HepG2 (cell line): ENCODE data around the gene SORBS2. TPM values are rescaled to one million over a fixed set of nuclear protein-coding genes. Genes with fewer than 3 reads are reported as not detected.

ENCODE experiments used
- ATAC-seq: fragments of 200-7000 bp; cut with Tn5 transposase; 3 replicates; pipeline ENCODE4 v1.9.1; 2020; ENCODE audit warnings: mild to moderate bottlenecking, moderate library complexity
- BruUV-seq: library from RNA; stranded (reverse); fragments of 400-500 nt; replicated peaks from 2 replicates; lab custom pipeline; 2021; lab: Mats Ljungman, UMichigan
- CTCF ChIA-PET: fragments of 300-600 bp; formaldehyde crosslinking; extraction: SDS; loops from one replicate; lab custom pipeline; 2021; ENCODE audit warnings: low total read pairs, inconsistent platforms, low intra/inter-chr PET ratio; lab: Yijun Ruan, JAX
- POLR2A ChIA-PET: fragments of 350-600 bp; sonication (Branson Sonifier 250); formaldehyde crosslinking; loops from one replicate; lab custom pipeline; 2020; ENCODE audit warnings: antibody characterized with exemption, inconsistent platforms; lab: Yijun Ruan, JAX
- DNase-seq: peaks from one replicate; pipeline ENCODE4 v3.0.0-alpha.2; 2015; ENCODE audit warnings: low spot score
- FAIRE-seq: peaks from 3 replicates; lab custom pipeline; 2011; peaks lifted over from hg19 to GRCh38; lab: Jason Lieb, UNC
- H2AFZ ChIP-seq: one replicate; pipeline ENCODE4 v1.6.1; 2011; ENCODE audit warnings: low read length, inconsistent platforms
- H3K27ac ChIP-seq: fragments of 300-600 bp; 3 replicates; pipeline ENCODE4 v1.8.0; 2011; ENCODE audit warnings: mixed run types, mild to moderate bottlenecking, mixed read lengths, low read length, inconsistent platforms; ENCODE audit not compliant: insufficient read depth; ENCODE audit errors: extremely low read length
- H3K27me3 ChIP-seq, 2 experiments: fragments of 200-600 bp in 1 of 2; 2 replicates in 1 of 2; 3 replicates in 1 of 2; pipeline versions ENCODE4 v1.6.0 to v1.8.0; 2011; ENCODE audit warnings: low read length in 2 of 2, mild to moderate bottlenecking in 2 of 2, moderate library complexity in 2 of 2, inconsistent platforms in 1 of 2; ENCODE audit not compliant: insufficient read depth in 2 of 2, control insufficient read depth in 1 of 2
- H3K36me3 ChIP-seq, 2 experiments: fragments of 200-600 bp in 1 of 2; replicated peaks in 1 of 2; 2 replicates in 1 of 2; 3 replicates in 1 of 2; pipeline versions ENCODE4 v1.5.1 to v1.8.0; 2011; ENCODE audit warnings: low read length in 2 of 2, inconsistent platforms in 1 of 2; ENCODE audit not compliant: insufficient read depth in 2 of 2, control insufficient read depth in 1 of 2
- H3K4me1 ChIP-seq: 2 replicates; pipeline ENCODE4 v1.5.1; 2012; ENCODE audit warnings: low read length, inconsistent platforms; ENCODE audit not compliant: insufficient read depth
- H3K4me2 ChIP-seq: 2 replicates; pipeline ENCODE4 v1.6.0; 2011; ENCODE audit warnings: low read depth, low read length, inconsistent platforms
- H3K4me3 ChIP-seq, 3 experiments: fragments of 200-600 bp in 1 of 3; sonication (generic), shearing (Covaris generic) in 1 of 3; replicated peaks in 1 of 3; 2 replicates each; pipeline ENCODE4 v1.5.1; 2011 to 2016; ENCODE audit warnings: low read length in 3 of 3, inconsistent platforms in 2 of 3, low read depth in 2 of 3, mild to moderate bottlenecking in 2 of 3, control low read depth in 1 of 3, mixed read lengths in 1 of 3; ENCODE audit not compliant: insufficient read depth in 1 of 3
- H3K79me2 ChIP-seq: one replicate; pipeline ENCODE4 v1.6.1; 2011; ENCODE audit warnings: low read length, inconsistent platforms; ENCODE audit not compliant: insufficient read depth
- H3K9ac ChIP-seq: 2 replicates; pipeline ENCODE4 v1.6.0; 2011; ENCODE audit warnings: mild to moderate bottlenecking, low read depth, low read length, inconsistent platforms; ENCODE audit not compliant: insufficient read depth
- H3K9me3 ChIP-seq: 2 replicates; pipeline ENCODE4 v1.5.1; 2012; ENCODE audit warnings: mild to moderate bottlenecking, low read length
- H4K20me1 ChIP-seq: 2 replicates; pipeline ENCODE4 v1.6.0; 2011; ENCODE audit warnings: inconsistent platforms, mild to moderate bottlenecking, low read length, moderate library complexity; ENCODE audit not compliant: insufficient read depth
- CTCF ChIP-seq: sonication (generic); formaldehyde crosslinking; IDR thresholded peaks from 2 replicates; pipeline ENCODE4 v1.5.0; 2020; ENCODE audit warnings: mild to moderate bottlenecking, missing genetic modification reagents, moderate library complexity
- JARID2 ChIP-seq: sonication (generic); formaldehyde crosslinking; IDR thresholded peaks from 2 replicates; pipeline ENCODE4 v1.8.1; 2023; ENCODE audit warnings: missing genetic modification reagents, inconsistent platforms; ENCODE audit not compliant: insufficient replicate concordance
- KLF11 ChIP-seq: IDR thresholded peaks from 2 replicates; pipeline ENCODE4 v1.6.1; 2016; ENCODE audit warnings: missing compliant biosample characterization
- MBNL3 ChIP-seq: fragments of 250-450 bp; sonication (Bioruptor Pico); conservative IDR thresholded peaks from 2 replicates; pipeline ENCODE4 v1.8.0; 2022; ENCODE audit warnings: mild to moderate bottlenecking, inconsistent platforms
- MEF2D ChIP-seq: sonication (generic); formaldehyde crosslinking; IDR thresholded peaks from 2 replicates; pipeline ENCODE4 v1.5.1; 2020; ENCODE audit warnings: mild to moderate bottlenecking, missing genetic modification reagents
- MTA3 ChIP-seq: sonication (generic); formaldehyde crosslinking; IDR thresholded peaks from 2 replicates; pipeline ENCODE4 v1.4.0; 2020; ENCODE audit warnings: missing genetic modification reagents
- PATZ1 ChIP-seq: sonication (generic); formaldehyde crosslinking; IDR thresholded peaks from 2 replicates; pipeline ENCODE4 v1.4.0; 2020; ENCODE audit warnings: missing genetic modification reagents
- RERE ChIP-seq: IDR thresholded peaks from 2 replicates; pipeline ENCODE4 v1.6.1; 2016; ENCODE audit warnings: low read depth, missing genetic modification reagents, missing compliant biosample characterization
- SOX13 ChIP-seq, 3 experiments: fragments of 450-650 bp in 1 of 3; sonication (generic) in 1 of 3; formaldehyde crosslinking in 1 of 3; IDR thresholded peaks in 2 of 3; conservative IDR thresholded peaks in 1 of 3; 2 replicates each; pipeline versions ENCODE4 v1.5.0 to v1.6.1; 2016 to 2020; ENCODE audit warnings: antibody characterized with exemption in 1 of 3, mild to moderate bottlenecking in 1 of 3, missing compliant biosample characterization in 1 of 3, missing genetic modification reagents in 1 of 3, moderate library complexity in 1 of 3
- TAF1 ChIP-seq: sonication (generic); formaldehyde crosslinking; IDR thresholded peaks from 2 replicates; pipeline ENCODE4 v1.4.0; 2020; ENCODE audit warnings: missing genetic modification reagents
- ZBTB42 ChIP-seq: sonication (generic); formaldehyde crosslinking; IDR thresholded peaks from 2 replicates; pipeline ENCODE4 v1.5.0; 2020; ENCODE audit warnings: mild to moderate bottlenecking, missing genetic modification reagents
- ZNF3 ChIP-seq: IDR thresholded peaks from 2 replicates; pipeline ENCODE4 v1.7.0; 2017; ENCODE audit warnings: inconsistent platforms
- ZNF446 ChIP-seq: sonication (generic); formaldehyde crosslinking; IDR thresholded peaks from 2 replicates; pipeline ENCODE4 v1.5.0; 2020; ENCODE audit warnings: mild to moderate bottlenecking, missing genetic modification reagents
- ZNF496 ChIP-seq: sonication (generic); formaldehyde crosslinking; IDR thresholded peaks from 2 replicates; pipeline ENCODE4 v1.8.1; 2023; ENCODE audit warnings: mild to moderate bottlenecking, moderate library complexity, missing genetic modification reagents; ENCODE audit not compliant: insufficient replicate concordance
- ZNF746 ChIP-seq: sonication (generic); formaldehyde crosslinking; IDR thresholded peaks from 2 replicates; pipeline ENCODE4 v1.8.0; 2022; ENCODE audit warnings: mild to moderate bottlenecking, missing genetic modification reagents
- WGBS: methylation state at CpG from one replicate; pipeline ENCODE4 v1.1.6; 2017; ENCODE audit warnings: low lambda C conversion rate; 5-methylcytosine and 5-hydroxymethylcytosine counted together
- in situ Hi-C: cut with HindIII; loops from 2 replicates; pipeline ENCODE4 v1.10.0; 2017; ENCODE audit warnings: low pct_unique_long_range_greater_than_20kb; ENCODE audit not compliant: extremely low pct_ligation_motif_present
- intact Hi-C: fragments of 100-400 bp; cut with micrococcal nuclease; formaldehyde crosslinking; loops from one replicate; pipeline ENCODE4 v1.10.0; 2022; ENCODE audit not compliant: unreplicated experiment
- polyA plus RNA-seq, 8 experiments: library from polyadenylated mRNA; depleted of rRNA in 3 of 8; stranded (reverse) in 7 of 8; unstranded in 1 of 8; fragments of >200 nt; fragmentation: Illumina TruSeq in 4 of 8; extraction: Trizol in 4 of 8; gene quantifications; 2 replicates each; pipeline versions ENCODE4 v1.2.1 to v1.2.3, GENCODE V29; 2011 to 2016; ENCODE audit warnings: low read depth in 4 of 8, missing spikeins in 1 of 8, mixed read lengths in 1 of 8; ENCODE audit not compliant: insufficient read depth in 1 of 8
- total RNA-seq, 5 experiments: library from RNA; depleted of rRNA; stranded (reverse); fragments of >200 nt; fragmentation: Illumina TruSeq; extraction: Trizol; gene quantifications; 2 replicates each; pipeline ENCODE4 v1.2.3, GENCODE V29; 2016; ENCODE audit warnings: low read depth in 1 of 5

SORBS2 gene
- total and polyA plus RNA-seq, 2 of the 13 experiments (the other 11 are each of a cell fraction or from before 2014, with no cell fraction given), result 25.0 to 80.5 TPM

- peaks cover 61% of the 10 kb centered on the region for H3K4me1 ChIP-seq
- TF ChIP-seq ZNF746 (no peak), ZNF496 (CRISPR knock-in tag) (no peak), JARID2 (CRISPR knock-in tag) (no peak), MEF2D (peak; percentile 10; the same call in 1 of the 2 replicates), TAF1 (CRISPR knock-in tag) (0 out of 2 replicates have a peak, but pooled peaks have one; percentile 8), KLF11 (no peak; the same call in 1 of the 2 replicates), RERE (CRISPR knock-in tag) (no peak), MBNL3 (CRISPR knock-in tag) (no peak), ZNF3 (CRISPR knock-in tag) (no peak), ZBTB42 (no peak), PATZ1 (CRISPR knock-in tag) (0 out of 2 replicates have a peak, but pooled peaks have one; percentile 6), MTA3 (CRISPR knock-in tag) (no peak), CTCF (no peak), SOX13 (IDR thresholded peaks at IDR 0.05) (no peak), SOX13 (CRISPR knock-in tag; conservative IDR thresholded peaks at IDR 0.05 in 1 of 2, IDR thresholded peaks at IDR 0.05 in 1 of 2) (peak in 1 of 2 experiments; percentile 33; a peak in 1 of 4 replicates), ZNF446 (CRISPR knock-in tag) (no peak)
Measured at GRCh38 chr4:185713272-185713671, 98.7 kb downstream of the SORBS2 start.

More at GRCh38 chr4:185713272-185713671, 98.7 kb downstream of the SORBS2 start:
- peaks cover 18% of the 10 kb centered on the region for H3K79me2 ChIP-seq
- no peak overlapping the region for H2AFZ ChIP-seq
- peak; percentile 46 for FAIRE-seq
- in situ Hi-C loops, result no loop called here
- peak overlapping the region; percentile 71 for H3K4me2 ChIP-seq
- peak; percentile 61 for ATAC-seq
- DNase-seq, result peak; percentile 62
- peak overlapping the region in 1 of 3 experiments; percentile 42; a peak in 2 of 6 replicates for H3K4me3 ChIP-seq
- WGBS, result 8% methylated on average over 5 of the region's 5 CpGs
- CTCF ChIA-PET, result no interaction called here
- H3K36me3 ChIP-seq, result no peaks in the 10 kb centered on the region
- H4K20me1 ChIP-seq, result no peaks in the 10 kb centered on the region
- H3K9ac ChIP-seq, result peak overlapping the region; percentile 72
- POLR2A ChIA-PET, result interaction anchor here (0.9 to 6.0 kb wide), 13 partner anchors 9 to 547 kb away, joined by 3 to 64 read pairs (median 4); partner anchors contain the start of genes CYP4V2 and SORBS2
- no peaks in the 10 kb centered on the region for H3K9me3 ChIP-seq
- intact Hi-C loops, result loop anchor here (2.0 kb wide), 2 partner anchors 62 to 98 kb away; no protein-coding TSS in a partner anchor
- H3K27me3 ChIP-seq, result no peaks in the 10 kb centered on the region
- BruUV-seq, result no TSS peak
- H3K27ac ChIP-seq, result peak overlapping the region; percentile 95
